ENCODE data around the gene ZNF76.

ZNF76 gene

GRCh38 chr6:35238843-35239289 is 20.7 kb upstream of the ZNF76 start:
- DNase-seq = no peak

DNA sequence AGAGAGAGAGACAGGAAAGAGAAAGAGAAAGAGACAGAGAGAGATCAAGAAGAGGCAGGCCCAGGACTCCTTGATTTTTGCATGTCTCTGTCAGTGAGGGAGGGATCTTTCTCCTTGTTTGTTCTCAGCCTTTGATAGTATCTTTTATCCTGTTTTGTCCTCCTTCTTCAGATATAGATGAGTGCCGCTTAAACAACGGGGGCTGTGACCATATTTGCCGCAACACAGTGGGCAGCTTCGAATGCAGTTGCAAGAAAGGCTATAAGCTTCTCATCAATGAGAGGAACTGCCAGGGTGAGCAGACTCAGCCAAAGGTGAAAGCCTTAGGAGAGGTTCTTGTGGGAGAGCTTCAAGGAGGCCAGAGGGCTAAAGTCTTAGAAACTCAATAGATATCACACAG is 20.0 kb upstream of the ZNF76 start:
- DNase-seq = no peak

DNA sequence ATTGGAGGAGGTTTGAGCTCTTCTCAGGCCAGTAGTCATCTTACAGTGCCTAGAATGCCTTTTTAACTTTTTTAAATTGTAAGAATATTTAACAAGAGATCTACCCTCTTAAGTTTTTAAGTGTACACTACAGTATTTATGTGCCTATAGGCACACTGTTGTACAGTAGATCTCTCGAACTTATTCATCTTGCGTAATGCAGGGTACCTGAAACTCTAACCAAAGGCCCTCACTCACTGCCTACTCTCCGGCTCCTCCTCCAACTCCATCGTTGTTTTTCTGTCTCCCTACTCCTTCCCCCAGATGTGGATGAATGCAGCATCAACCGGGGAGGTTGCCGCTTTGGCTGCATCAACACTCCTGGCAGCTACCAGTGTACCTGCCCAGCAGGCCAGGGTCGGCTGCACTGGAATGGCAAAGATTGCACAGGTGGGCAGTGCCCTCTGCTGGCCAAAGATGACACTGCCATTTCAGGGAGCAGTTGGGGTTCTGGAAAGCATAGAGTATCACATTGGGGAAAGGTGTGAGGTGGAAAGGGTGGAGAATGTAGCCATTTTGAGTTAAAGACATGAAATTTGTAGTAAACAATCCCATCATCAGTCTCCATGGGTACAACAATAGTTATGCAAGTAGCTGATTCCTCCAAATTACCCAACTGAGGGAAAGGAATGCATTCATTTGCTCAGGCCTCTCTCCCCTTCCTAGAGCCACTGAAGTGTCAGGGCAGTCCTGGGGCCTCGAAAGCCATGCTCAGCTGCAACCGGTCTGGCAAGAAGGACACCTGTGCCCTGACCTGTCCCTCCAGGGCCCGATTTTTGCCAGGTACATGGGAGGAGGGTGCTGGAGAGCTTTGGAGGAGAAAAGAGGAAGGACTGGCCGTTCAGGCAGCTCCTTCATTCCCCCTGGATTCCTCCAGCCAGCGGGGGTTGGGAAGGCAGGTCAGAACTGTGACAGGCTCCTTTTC is 18.4 kb upstream of the ZNF76 start:
- no peak for DNase-seq

- DNase-seq = no peak
Measured at GRCh38 chr6:35242486-35242885, 17.0 kb upstream of the ZNF76 start.

- no peak for DNase-seq
Measured at GRCh38 chr6:35242906-35243305, 16.6 kb upstream of the ZNF76 start.

DNA sequence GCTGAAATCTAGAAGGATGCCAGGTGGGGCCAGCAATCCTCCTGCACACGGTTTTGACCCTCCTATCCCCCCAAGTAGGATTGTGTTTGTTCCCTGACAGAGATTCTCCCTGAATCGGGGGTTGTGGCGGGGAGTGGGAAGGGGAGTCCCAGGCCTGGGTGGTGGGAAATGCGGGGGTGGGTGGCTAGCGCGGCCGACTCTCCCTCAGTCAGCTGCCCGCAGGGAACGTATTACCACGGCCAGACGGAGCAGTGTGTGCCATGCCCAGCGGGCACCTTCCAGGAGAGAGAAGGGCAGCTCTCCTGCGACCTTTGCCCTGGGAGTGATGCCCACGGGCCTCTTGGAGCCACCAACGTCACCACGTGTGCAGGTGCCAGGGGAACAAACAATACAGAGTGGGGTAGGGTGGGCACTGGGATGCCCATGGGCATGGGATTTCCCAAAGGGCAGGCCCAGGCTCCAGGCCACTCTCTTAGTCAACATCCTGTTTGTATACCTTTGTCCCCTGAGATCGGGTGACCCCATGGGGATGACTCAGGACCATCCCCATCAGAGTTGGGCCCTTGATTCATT is 16.1 kb upstream of the ZNF76 start:
- DNase-seq = no peak

- DNase-seq = no peak
Measured at GRCh38 chr6:35244551-35244950, 15.0 kb upstream of the ZNF76 start.

DNA sequence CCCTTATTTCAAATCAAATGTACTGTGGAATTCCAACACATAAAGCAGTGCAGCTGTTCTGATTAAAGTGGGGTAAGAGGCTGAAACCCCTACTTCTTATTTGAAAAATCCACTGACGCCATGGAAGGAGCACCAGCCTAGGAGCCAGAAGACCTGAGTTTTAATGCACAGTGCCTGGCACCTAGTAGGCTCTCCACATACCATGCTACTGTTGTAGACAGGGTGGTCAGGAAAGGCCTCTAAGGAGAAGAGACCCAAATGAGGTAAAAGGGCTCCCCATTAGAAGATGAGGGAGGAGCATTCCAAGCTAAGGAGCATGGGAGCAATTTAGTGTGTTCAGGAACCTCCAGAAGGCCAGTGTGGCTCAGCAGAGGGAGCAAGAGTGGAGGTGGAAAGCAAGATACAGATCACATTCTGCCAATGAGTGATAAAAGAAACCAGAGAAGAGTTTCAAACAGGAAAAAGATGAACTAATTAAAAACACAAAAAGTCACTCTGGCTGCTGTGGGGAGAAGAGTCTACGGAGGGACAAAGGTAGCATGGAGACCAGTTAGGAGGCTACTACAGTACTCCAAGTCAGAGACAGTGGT is 11.8 kb upstream of the ZNF76 start:
- no peak for DNase-seq

- no peak for DNase-seq
Measured at GRCh38 chr6:35248300-35248699, 11.2 kb upstream of the ZNF76 start.

GRCh38 chr6:35248965-35249364 is 10.6 kb upstream of the ZNF76 start:
- DNase-seq = no peak

DNA sequence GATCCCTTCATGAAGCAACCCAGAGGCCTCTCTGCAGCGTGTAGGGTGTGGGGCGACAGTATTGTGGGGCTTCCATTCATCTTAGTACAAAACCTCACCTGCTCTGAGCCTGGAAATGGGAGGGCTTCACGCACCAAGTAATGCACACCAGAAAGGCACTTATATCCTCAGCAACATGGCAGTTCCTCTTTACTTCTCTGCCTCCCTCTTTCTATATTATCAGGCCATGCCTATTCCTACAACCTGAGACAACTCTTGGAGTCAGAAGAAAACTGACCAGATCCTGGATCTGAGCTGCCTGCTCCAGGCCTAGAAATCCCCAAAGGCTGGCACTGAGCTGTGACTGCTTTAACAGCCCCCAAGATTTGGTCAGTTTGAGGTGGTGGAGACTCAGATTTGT is 7.6 kb upstream of the ZNF76 start:
- no peak for DNase-seq

GRCh38 chr6:35253249-35253648 is 6.3 kb upstream of the ZNF76 start:
- DNase-seq = no peak

DNA sequence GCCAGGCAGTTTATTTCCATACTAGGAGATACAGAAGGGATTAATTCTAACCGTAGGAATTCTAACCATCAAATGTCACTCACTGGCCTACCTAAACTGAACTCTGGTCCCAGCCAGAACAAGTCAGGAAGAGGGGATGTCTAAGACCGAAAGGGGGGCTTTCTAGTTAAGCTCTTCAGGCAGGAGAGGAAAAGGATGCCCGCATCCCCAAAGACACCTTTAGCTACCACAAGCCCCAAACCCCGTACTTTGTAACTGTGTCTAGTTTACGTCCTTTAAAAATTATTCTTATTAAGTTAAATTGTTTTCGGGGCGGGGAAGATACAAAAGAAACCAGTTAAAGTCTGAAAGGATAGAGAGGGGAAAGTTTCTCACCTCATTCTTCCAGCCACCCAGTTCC is 1.2 kb upstream of the ZNF76 start:
- DNase-seq = no peak

DNA sequence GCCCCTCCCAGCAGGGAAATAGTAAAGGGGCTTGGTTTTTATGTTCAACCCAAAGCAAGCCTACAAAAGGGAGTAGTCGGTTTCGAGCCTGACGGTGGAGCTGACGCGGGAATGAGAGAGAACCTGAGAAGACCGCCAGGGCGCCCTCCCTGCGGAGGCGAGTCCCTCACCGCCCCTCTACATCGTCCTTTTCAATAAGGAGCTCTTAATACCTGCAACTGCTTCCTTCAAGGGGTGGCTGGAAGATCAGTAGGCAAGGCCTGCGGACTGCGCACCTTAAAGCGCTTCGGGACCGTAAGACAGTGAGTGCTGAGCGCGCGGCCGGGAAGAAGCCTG is 709 bp upstream of the ZNF76 start:
- no peak for DNase-seq

DNA sequence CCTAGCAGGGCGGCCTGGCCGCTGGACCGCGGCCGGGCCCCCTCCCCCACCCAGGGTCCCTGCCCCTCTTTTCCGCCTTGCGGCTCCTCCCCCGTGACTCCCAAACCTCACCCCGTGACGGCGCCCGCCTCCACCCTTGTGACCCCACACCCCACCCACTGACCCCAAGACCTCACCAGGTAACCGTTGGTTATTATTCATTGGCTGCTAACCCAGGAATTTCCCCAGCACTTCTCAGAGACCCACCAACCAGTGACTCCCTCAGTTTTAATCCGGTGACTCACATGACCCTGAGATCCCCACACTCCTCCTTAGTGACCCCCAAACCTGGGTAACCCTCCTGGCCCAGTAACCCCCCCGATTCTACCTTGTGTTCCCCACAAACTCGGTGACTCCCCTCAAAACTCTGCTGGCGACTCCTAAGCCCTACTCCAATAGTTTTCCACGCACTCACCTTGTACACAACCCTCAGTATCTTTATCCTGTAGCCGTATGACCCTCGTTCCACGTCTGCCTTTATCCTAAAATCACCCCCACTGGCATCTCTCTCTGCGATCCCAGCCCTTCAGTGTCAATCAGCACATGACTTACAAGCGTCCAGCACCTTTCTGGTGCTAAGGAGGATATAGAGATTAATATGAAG is 534 bp downstream of the ZNF76 start:
- no peak for DNase-seq

DNA sequence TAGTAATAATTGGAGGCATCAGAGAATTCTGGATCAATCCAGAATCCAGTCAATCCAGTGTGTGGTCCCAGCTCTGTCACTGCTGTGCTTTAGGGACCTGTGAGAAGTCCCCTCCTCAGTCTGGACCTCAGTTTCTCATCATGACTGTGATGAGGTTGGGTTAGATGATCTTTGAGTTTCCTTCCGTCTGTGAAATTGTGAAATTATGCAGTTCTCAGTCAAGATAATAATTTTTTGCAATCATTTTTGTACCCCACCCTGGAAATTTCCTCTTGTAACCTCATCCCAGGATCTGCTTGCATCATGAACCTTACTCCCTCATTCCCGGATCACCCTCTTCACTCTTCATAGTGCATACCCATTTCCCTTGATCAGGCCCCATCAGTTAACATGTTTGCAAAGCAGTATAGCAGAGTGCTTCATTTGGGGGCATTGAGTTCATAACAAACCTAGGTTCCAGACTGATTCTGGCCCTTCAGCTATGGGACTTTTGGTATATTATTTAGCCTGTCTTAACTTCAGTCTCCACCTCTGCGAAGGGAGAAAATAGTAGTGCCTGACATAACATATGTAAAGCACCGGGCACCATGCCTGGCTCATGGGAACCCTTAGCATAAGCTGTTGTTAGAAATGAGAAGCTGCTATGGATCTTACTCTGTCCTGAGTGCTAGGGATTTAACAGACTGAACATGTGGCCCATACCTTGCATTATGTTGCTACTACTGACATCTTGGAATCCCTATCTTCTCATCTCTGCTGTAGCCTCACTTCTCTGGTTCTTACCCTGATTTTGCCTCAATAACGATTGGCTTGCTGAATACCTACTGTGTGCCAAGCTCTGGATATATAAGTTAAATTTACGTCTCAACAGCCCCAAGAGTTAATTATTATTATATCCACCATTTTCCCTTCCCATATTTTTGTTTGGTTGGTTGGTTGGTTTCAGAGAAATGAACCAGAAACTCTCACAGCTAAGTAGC is 1.3 kb downstream of the ZNF76 start:
- DNase-seq = no peak

DNA sequence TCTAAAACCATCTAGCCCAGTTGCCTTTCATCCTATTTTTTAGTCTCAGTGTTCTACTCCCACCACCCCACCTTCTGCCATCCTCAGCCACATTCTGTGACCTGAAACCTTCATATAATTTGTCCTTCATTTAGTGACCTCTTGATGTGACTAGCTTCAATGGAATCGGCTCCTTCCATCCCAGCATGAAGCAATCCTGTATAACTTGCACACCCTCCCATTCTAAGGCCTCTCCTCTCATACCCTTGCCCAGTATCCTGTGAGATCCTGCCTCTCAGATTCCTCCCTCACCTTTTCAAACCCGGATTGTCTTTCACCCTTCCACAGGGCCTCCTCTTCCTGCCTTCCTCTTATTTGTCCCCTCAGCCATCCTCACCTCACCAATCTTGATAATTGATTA is 3.1 kb downstream of the ZNF76 start:
- DNase-seq = no peak

DNA sequence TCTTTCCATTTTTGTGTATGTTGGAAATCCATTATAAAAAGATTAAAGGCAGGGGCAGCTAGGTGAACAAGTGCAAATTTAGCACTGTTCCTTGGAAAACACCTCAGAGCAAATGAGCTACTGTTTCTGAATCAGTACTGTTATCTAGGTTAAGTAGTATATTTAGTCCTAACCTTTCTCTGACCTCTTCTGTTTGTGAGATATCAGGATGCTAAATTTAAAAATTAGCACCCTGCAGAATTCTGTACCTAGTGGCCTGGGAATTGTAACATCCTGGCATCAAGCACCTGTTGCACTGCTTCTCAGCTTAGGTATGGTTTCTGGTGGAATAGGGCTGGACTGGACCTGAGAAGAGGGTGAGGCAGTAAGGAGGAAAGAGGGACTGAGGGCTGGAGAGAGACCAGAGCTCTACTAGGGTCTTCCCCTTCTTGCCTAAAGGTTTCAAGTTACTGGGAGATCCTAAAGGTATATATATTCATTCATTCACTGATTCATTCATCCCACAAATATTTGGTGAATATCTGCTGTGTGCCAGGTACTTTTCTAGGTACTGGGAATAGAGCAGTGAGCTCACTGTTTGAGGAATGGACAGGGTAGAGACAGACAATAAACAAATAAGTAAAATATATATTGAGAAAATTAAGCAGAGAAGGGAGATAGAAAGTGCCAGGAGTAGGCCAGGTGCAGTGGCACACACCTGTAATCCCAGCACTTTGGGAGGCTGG is 5.2 kb downstream of the ZNF76 start:
- no peak for DNase-seq

DNA sequence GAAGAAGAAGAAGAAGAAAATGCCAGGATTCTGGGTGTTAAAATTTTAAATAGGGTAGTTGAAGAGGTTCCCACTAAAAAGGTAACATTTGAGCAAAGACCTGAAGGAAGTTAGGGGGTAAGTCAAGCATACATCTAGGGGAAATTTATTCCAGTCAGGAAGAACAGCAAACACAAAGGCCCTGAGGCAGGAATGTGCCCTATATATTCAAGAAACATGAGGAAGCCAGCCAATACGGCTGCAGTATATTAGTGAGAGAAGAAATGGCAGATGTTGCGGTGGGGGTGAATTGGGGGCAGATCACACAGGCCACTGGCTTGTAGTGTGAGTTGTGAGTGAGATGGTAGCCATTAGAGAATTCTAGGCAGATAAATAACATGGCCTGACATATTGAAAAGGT is 6.0 kb downstream of the ZNF76 start:
- no peak for DNase-seq

GRCh38 chr6:35267446-35267845 is 7.9 kb downstream of the ZNF76 start:
- DNase-seq = no peak

GRCh38 chr6:35267897-35268296 is 8.4 kb downstream of the ZNF76 start:
- DNase-seq = no peak

- DNase-seq = no peak
Measured at GRCh38 chr6:35272005-35272404, 12.5 kb downstream of the ZNF76 start.

Measured in NCI-H1417 treated with DMSO at 0.1 percent for 48 hours (cell line).